CD14-positive monocyte (primary cell): ENCODE results near the gene RXFP1. TPM values are rescaled to one million over a fixed set of nuclear protein-coding genes. Genes with fewer than 3 reads are reported as not detected.

Experiments
- DNase-seq, 3 donors: peaks; one replicate each; pipeline ENCODE4 v3.0.0-alpha.2; 2011 to 2022
- H2AFZ ChIP-seq: 2 replicates; pipeline ENCODE4 v1.6.0; 2012; ENCODE audit warnings: mild to moderate bottlenecking, low read depth, low read length, inconsistent platforms; ENCODE audit not compliant: insufficient read depth, poor library complexity, severe bottlenecking
- H3K27ac ChIP-seq, 2 donors: 1 replicate in 1 of 2; 2 replicates in 1 of 2; pipeline ENCODE4 v1.5.1; 2012 to 2013; ENCODE audit warnings: low read length in 2 of 2, control low read depth in 1 of 2, inconsistent platforms in 1 of 2, low read depth in 1 of 2, mild to moderate bottlenecking in 1 of 2
- H3K27me3 ChIP-seq, 2 donors: one replicate each; pipeline versions ENCODE4 v1.6.0 to v1.6.1; 2011 to 2013; ENCODE audit warnings: low read length in 2 of 2; ENCODE audit not compliant: control insufficient read depth in 2 of 2, insufficient read depth in 2 of 2
- H3K36me3 ChIP-seq, 2 donors: replicated peaks in 1 of 2; 1 replicate in 1 of 2; 2 replicates in 1 of 2; pipeline versions ENCODE4 v1.5.1 to v1.6.1; 2012 to 2013; ENCODE audit warnings: low read length in 2 of 2, control low read depth in 1 of 2, inconsistent platforms in 1 of 2, mild to moderate bottlenecking in 1 of 2; ENCODE audit not compliant: insufficient read depth in 2 of 2, control insufficient read depth in 1 of 2
- H3K4me1 ChIP-seq, 2 donors: 1 replicate in 1 of 2; 2 replicates in 1 of 2; pipeline versions ENCODE4 v1.5.1 to v1.6.1; 2012 to 2013; ENCODE audit warnings: low read length in 2 of 2, control low read depth in 1 of 2, inconsistent platforms in 1 of 2, mild to moderate bottlenecking in 1 of 2, moderate library complexity in 1 of 2; ENCODE audit not compliant: insufficient read depth in 2 of 2, control insufficient read depth in 1 of 2
- H3K4me2 ChIP-seq: replicated peaks from 2 replicates; pipeline ENCODE3; 2012; ENCODE audit warnings: low read length, moderate library complexity, mild to moderate bottlenecking; ENCODE audit not compliant: poor library complexity, severe bottlenecking; ENCODE audit errors: extremely low read depth
- H3K4me3 ChIP-seq, 3 experiments: fragments of 200-600 bp in 1 of 3; sonication (generic) in 1 of 3; replicated peaks in 1 of 3; 1 replicate in 2 of 3; 2 replicates in 1 of 3; pipeline ENCODE4 v1.5.1; 2011 to 2013; ENCODE audit warnings: low read length in 3 of 3, mild to moderate bottlenecking in 3 of 3, control low read depth in 2 of 3, low read depth in 2 of 3, inconsistent platforms in 1 of 3, moderate library complexity in 1 of 3
- H3K79me2 ChIP-seq: 2 replicates; pipeline ENCODE4 v1.6.0; 2012; ENCODE audit warnings: mild to moderate bottlenecking, control low read depth, inconsistent platforms, low read length, moderate library complexity; ENCODE audit not compliant: insufficient read depth
- H3K9ac ChIP-seq: 2 replicates; pipeline ENCODE4 v1.6.0; 2017; ENCODE audit warnings: low read length, mild to moderate bottlenecking; ENCODE audit not compliant: insufficient read depth, poor library complexity, severe bottlenecking
- H3K9me3 ChIP-seq, 2 donors: replicated peaks in 1 of 2; 1 replicate in 1 of 2; 2 replicates in 1 of 2; pipeline versions ENCODE4 v1.5.1 to v1.6.1; 2012 to 2013; ENCODE audit warnings: low read length in 2 of 2, control low read depth in 1 of 2; ENCODE audit not compliant: control insufficient read depth in 1 of 2, insufficient read depth in 1 of 2
- H4K20me1 ChIP-seq: 2 replicates; pipeline ENCODE4 v1.6.0; 2012; ENCODE audit warnings: mild to moderate bottlenecking, low read length, control low read depth, moderate library complexity; ENCODE audit not compliant: insufficient read depth
- H3K27ac Mint-ChIP-seq, 7 donors: one replicate each; pipeline ENCODE4 v1.8.0; 2020; ENCODE audit warnings: mild to moderate bottlenecking in 7 of 7, mixed read lengths in 7 of 7, moderate library complexity in 6 of 7, inconsistent platforms in 2 of 7
- H3K27me3 Mint-ChIP-seq, 3 donors: one replicate each; pipeline ENCODE4 v1.8.0; 2021 to 2022; ENCODE audit warnings: low read depth in 3 of 3, mild to moderate bottlenecking in 3 of 3, mixed read lengths in 3 of 3, moderate library complexity in 3 of 3, inconsistent platforms in 1 of 3
- H3K36me3 Mint-ChIP-seq, 2 donors: one replicate each; pipeline ENCODE4 v1.8.0; 2020; ENCODE audit warnings: mixed read lengths in 2 of 2, inconsistent platforms in 1 of 2, mild to moderate bottlenecking in 1 of 2
- H3K4me1 Mint-ChIP-seq: one replicate; pipeline ENCODE4 v1.8.0; 2020; ENCODE audit warnings: mild to moderate bottlenecking, mixed read lengths
- H3K4me3 Mint-ChIP-seq, 2 donors: one replicate each; pipeline ENCODE4 v1.8.0; 2020; ENCODE audit warnings: mild to moderate bottlenecking in 2 of 2, mixed read lengths in 2 of 2, moderate library complexity in 1 of 2
- H3K9me3 Mint-ChIP-seq, 7 donors: one replicate each; pipeline ENCODE4 v1.8.0; 2020 to 2022; ENCODE audit warnings: mixed read lengths in 7 of 7, mild to moderate bottlenecking in 6 of 7, moderate library complexity in 6 of 7, inconsistent platforms in 2 of 7
- CTCF ChIP-seq: fragments of 200-600 bp; IDR thresholded peaks from one replicate; pipeline ENCODE4 v1.8.0; 2022; ENCODE audit warnings: antibody characterized with exemption, mild to moderate bottlenecking
- WGBS: methylation state at CpG from one replicate; pipeline ENCODE4 v1.1.5; 2013; ENCODE audit warnings: missing lambda C conversion rate; ENCODE audit not compliant: insufficient coverage; 5-methylcytosine and 5-hydroxymethylcytosine counted together
- intact Hi-C, 2 donors: fragments of 100-400 bp; cut with micrococcal nuclease; formaldehyde crosslinking; loops; one replicate each; pipeline versions ENCODE4 v1.15.0 to v1.15.1; 2023
- polyA plus RNA-seq, 3 donors: library from polyadenylated mRNA; depleted of rRNA in 1 of 3; unstranded in 2 of 3; stranded (reverse) in 1 of 3; fragments of 300-500 nt in 2 of 3; fragments of >200 nt in 1 of 3; fragmentation: Illumina TruSeq in 2 of 3; gene quantifications; 1 replicate in 2 of 3; 2 replicates in 1 of 3; pipeline ENCODE4 v1.2.3, GENCODE V29; 2012 to 2021

The RXFP1 gene
- polyA plus RNA-seq, 3 donors = 0.03 to 0.11 TPM; not detected in 1

GRCh38 chr4:158652920-158653319 lies 131.2 kb downstream of the RXFP1 start:
- H3K36me3 ChIP-seq = no peaks in the 10 kb centered on the region
- peaks cover 7% of the 10 kb centered on the region for H3K4me1 Mint-ChIP-seq
- no peaks in the 10 kb centered on the region for H3K79me2 ChIP-seq
- no peak for DNase-seq
- no peak overlapping the region for H3K9ac ChIP-seq
- WGBS = no CpG with 5 or more reads among the region's 2 CpGs
- no peaks in the 10 kb centered on the region for H3K27me3 Mint-ChIP-seq
- H3K4me1 ChIP-seq = peaks cover 0 to 5% of the 10 kb centered on the region in 2 donors
- peak overlapping the region in 1 of 2 donors; percentile 51 for H3K27ac ChIP-seq
- H3K4me3 Mint-ChIP-seq = peak overlapping the region; percentile 27 to 75
- no peaks in the 10 kb centered on the region for H3K36me3 Mint-ChIP-seq
- intact Hi-C loops = no loop called here
- H4K20me1 ChIP-seq = no peaks in the 10 kb centered on the region
- peak overlapping the region in 1 of 7 donors; percentile 50 for H3K27ac Mint-ChIP-seq
- peaks cover 0 to 2% (median 1%) of the 10 kb centered on the region in 7 donors for H3K9me3 Mint-ChIP-seq
- H3K9me3 ChIP-seq = no peaks in the 10 kb centered on the region
- peak overlapping the region; percentile 54 for H3K4me2 ChIP-seq
- peak overlapping the region; percentile 67 for H2AFZ ChIP-seq
- no peak for TF ChIP-seq CTCF
- H3K4me3 ChIP-seq = peak overlapping the region in 1 of 3 experiments; percentile 14
- no peaks in the 10 kb centered on the region for H3K27me3 ChIP-seq

GRCh38 chr4:158656439-158656838 lies 134.8 kb downstream of the RXFP1 start:
- H3K27me3 ChIP-seq = no peaks in the 10 kb centered on the region
- H3K4me3 ChIP-seq = no peak overlapping the region
- no peak overlapping the region for H3K27ac ChIP-seq
- no peaks in the 10 kb centered on the region for H3K36me3 Mint-ChIP-seq
- WGBS = no CpG with 5 or more reads among the region's 1 CpG
- H3K27me3 Mint-ChIP-seq = peaks cover 0 to 3% (median 2%) of the 10 kb centered on the region in 3 donors
- H3K9me3 ChIP-seq = no peaks in the 10 kb centered on the region
- peaks cover 0 to 8% (median 2%) of the 10 kb centered on the region in 7 donors for H3K9me3 Mint-ChIP-seq
- H3K27ac Mint-ChIP-seq = no peak overlapping the region
- H4K20me1 ChIP-seq = no peaks in the 10 kb centered on the region
- TF ChIP-seq CTCF = no peak
- no peak overlapping the region for H3K4me3 Mint-ChIP-seq
- H2AFZ ChIP-seq = no peak overlapping the region
- no peak overlapping the region for H3K9ac ChIP-seq
- H3K36me3 ChIP-seq = no peaks in the 10 kb centered on the region
- DNase-seq = no peak
- intact Hi-C loops = no loop called here
- peaks cover 0 to 5% of the 10 kb centered on the region in 2 donors for H3K4me1 ChIP-seq
- H3K4me2 ChIP-seq = no peak overlapping the region
- H3K79me2 ChIP-seq = no peaks in the 10 kb centered on the region
- H3K4me1 Mint-ChIP-seq = peaks cover 7% of the 10 kb centered on the region
